Measurements from ENCODE around the gene TBL1X. TPM values are rescaled to one million over a fixed set of nuclear protein-coding genes. Genes with fewer than 3 reads are reported as not detected.

Gene TBL1X
- total and polyA plus RNA-seq, 2 donors (not counting 3 experiments of a cell fraction or from before 2014, with no cell fraction given) = 8.7 to 25.3 TPM

- intact Hi-C loops (cut with micrococcal nuclease) = loop anchor here (5.0 to 10.0 kb wide), 4 partner anchors 80 to 963 kb away; partner anchors contain the start of gene SHROOM2
These were observed 242.6 kb downstream of the TBL1X start for GRCh38 chrX:9707306-9708033.

More at GRCh38 chrX:9707306-9708033, 242.6 kb downstream of the TBL1X start:
- Histone ChIP-seq H3K36me3 (ENCODE audit: control insufficient read depth in 2 of 2, extremely low read depth in 1 of 2, insufficient read depth in 2 of 2, low read length in 2 of 2) (peaks cover 0 to 6% of the 10 kb centered on the region in 2 experiments), H3K4me1 (ENCODE audit: control insufficient read depth, extremely low read depth, insufficient read depth, low read length) (no peaks in the 10 kb centered on the region), H3K79me2 (ENCODE audit: control insufficient read depth, insufficient read depth, low read length) (no peaks in the 10 kb centered on the region), H3K27ac (ENCODE audit: insufficient read depth, low read depth, low read length) (no peak overlapping the region), H3K9me1 (replicated peaks; ENCODE audit: control insufficient read depth, extremely low read depth, insufficient read depth, low read length) (no peaks in the 10 kb centered on the region), H4K20me1 (replicated peaks; ENCODE audit: control insufficient read depth, extremely low read depth, insufficient read depth, low read length) (no peaks in the 10 kb centered on the region), H2AFZ (ENCODE audit: low read depth, low read length) (no peak overlapping the region), H3K9ac (replicated peaks; ENCODE audit: extremely low read depth, insufficient read depth, low read length) (no peak overlapping the region), H3K4me3 (replicated peaks in 1 of 3; ENCODE audit: insufficient read depth in 1 of 3, low read depth in 1 of 3, low read length in 3 of 3) (no peak overlapping the region), H3K27me3 (ENCODE audit: control insufficient read depth in 2 of 2, insufficient read depth in 2 of 2, low read length in 2 of 2) (no peaks in the 10 kb centered on the region), H3K9me3 (replicated peaks; ENCODE audit: control insufficient read depth, insufficient read depth, low read length) (no peaks in the 10 kb centered on the region), H3K4me2 (ENCODE audit: insufficient read depth, low read length) (no peak overlapping the region)
- POLR2A ChIA-PET = no interaction called here
- dilution Hi-C loops (cut with MboI; ENCODE audit: extremely low pct_ligation_motif_present, low sequenced_read_pairs) = no loop called here
- CTCF ChIA-PET = interaction anchor here (1.0 kb wide), 1 partner anchor 890 kb away, joined by 3 read pairs; no protein-coding TSS in a partner anchor
- DNase-seq (ENCODE audit: low read depth, low spot score) (no peak), FAIRE-seq (no peak)
- no TSS peak for BruUV-seq (replicated peaks)
- TF ChIP-seq, protein P1, sequence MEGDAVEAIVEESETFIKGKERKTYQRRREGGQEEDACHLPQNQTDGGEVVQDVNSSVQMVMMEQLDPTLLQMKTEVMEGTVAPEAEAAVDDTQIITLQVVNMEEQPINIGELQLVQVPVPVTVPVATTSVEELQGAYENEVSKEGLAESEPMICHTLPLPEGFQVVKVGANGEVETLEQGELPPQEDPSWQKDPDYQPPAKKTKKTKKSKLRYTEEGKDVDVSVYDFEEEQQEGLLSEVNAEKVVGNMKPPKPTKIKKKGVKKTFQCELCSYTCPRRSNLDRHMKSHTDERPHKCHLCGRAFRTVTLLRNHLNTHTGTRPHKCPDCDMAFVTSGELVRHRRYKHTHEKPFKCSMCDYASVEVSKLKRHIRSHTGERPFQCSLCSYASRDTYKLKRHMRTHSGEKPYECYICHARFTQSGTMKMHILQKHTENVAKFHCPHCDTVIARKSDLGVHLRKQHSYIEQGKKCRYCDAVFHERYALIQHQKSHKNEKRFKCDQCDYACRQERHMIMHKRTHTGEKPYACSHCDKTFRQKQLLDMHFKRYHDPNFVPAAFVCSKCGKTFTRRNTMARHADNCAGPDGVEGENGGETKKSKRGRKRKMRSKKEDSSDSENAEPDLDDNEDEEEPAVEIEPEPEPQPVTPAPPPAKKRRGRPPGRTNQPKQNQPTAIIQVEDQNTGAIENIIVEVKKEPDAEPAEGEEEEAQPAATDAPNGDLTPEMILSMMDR (IDR thresholded peaks at IDR 0.05; ENCODE audit: extremely low read depth in 1 of 2, insufficient read depth in 1 of 2, low read depth in 1 of 2, low read length in 2 of 2) = no peak
- TF ChIP-seq EZH2 (IDR thresholded peaks at IDR 0.05; ENCODE audit: borderline replicate concordance, low read depth, low read length, severe bottlenecking) (no peak), FOS (IDR thresholded peaks at IDR 0.05; ENCODE audit: borderline replicate concordance, insufficient read depth, low read length) (no peak), POLR2AphosphoS5 (IDR thresholded peaks at IDR 0.05; ENCODE audit: insufficient read depth, low read depth, low read length) (no peak), JUN (IDR thresholded peaks at IDR 0.05; ENCODE audit: borderline replicate concordance, insufficient read depth, insufficient read length, low read depth) (no peak), MYC (IDR thresholded peaks at IDR 0.05; ENCODE audit: low read depth, low read length) (no peak), MAX (IDR thresholded peaks at IDR 0.05; ENCODE audit: insufficient read depth, insufficient read length) (no peak)

Data from endothelial cell of umbilical vein (primary cell).